Neural progenitor cell (in vitro differentiated cells): Measurements from ENCODE around the gene DGCR6L.

Source experiments
- CTCF ChIP-seq: fragments of 200-600 bp; sonication (generic); IDR thresholded peaks from 2 replicates; pipeline ENCODE4 v1.5.1; 2017; ENCODE audit warnings: antibody characterized with exemption, mild to moderate bottlenecking
- EZH2 ChIP-seq: fragments of 200-600 bp; sonication (generic); IDR thresholded peaks from 2 replicates; pipeline ENCODE4 v1.6.1; 2017; ENCODE audit warnings: antibody characterized with exemption, mild to moderate bottlenecking, moderate library complexity
- EZH2phosphoT487 ChIP-seq: fragments of 200-600 bp; sonication (generic); IDR thresholded peaks from 2 replicates; pipeline ENCODE4 v1.6.1; 2017; ENCODE audit warnings: antibody characterized with exemption

DNA sequence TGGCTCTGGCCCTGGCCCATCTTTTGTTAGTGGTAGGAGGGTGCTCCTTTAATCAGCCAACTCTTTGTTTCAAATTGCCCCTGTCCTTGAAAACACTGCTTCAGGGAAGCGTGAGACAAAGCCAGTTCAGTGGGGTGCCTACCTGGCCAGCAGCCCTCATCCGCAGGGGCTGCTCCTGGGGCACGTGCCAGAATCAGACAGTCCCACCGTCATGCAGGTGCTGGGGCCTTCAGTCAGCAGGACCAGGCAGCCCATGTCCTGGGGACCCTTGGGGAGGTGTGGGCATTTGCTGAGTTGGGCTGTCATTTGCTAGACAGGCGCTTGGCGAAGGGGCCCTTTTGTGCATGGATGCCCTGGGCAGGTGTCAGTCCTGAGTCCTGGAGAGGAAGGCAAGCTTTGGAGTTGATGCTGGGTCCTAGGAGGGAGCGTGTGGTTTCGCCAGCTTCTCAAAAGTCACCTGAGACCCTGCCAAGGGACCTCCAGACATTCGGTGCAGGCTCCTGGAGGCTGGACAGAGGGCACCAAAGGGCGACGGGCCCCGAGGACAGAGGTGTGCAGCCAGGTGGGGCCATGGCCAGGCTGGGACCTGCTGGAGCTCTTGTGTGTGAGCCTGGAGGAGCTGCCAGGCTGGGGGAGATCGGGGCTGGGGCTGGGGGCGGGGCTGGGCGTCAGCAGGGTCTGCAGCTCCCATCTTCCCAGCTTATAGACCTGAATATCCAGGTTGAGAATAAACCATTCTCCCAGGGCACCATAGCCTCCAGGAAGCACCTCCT is 36.8 kb downstream of the DGCR6L start:
- TF ChIP-seq CTCF (no peak), EZH2 (no peak), EZH2phosphoT487 (no peak)
